ENCODE results near the gene PDGFB. TPM values are rescaled to one million over a fixed set of nuclear protein-coding genes. Genes with fewer than 3 reads are reported as not detected.

Gene PDGFB
- total RNA-seq, 2 donors from 2014 or later, result 7.0 to 15.8 TPM

GRCh38 chr22:39288135-39288898 lies 43.5 kb upstream of the PDGFB start:
- WGBS, 2 donors, result 96 to 98% methylated on average over 10 to 11 of the region's 13 CpGs
- DNase-seq (no peak), ATAC-seq (no peak)
- no peaks in the 10 kb centered on the region for H3K27me3 ChIP-seq
- TF ChIP-seq CTCF (IDR thresholded peaks at IDR 0.05) (no peak), POLR2A (IDR thresholded peaks at IDR 0.05) (no peak)
- H3K27ac ChIP-seq, result no peak overlapping the region
- no peak overlapping the region for H3K4me3 ChIP-seq
- intact Hi-C loops (cut with DNase I), result no loop called here
- H3K4me1 ChIP-seq, result peaks cover 45% of the 10 kb centered on the region
- H3K9me3 ChIP-seq, result peaks cover 0 to 6% (median 0%) of the 10 kb centered on the region in 3 donors
- H3K36me3 ChIP-seq (replicated peaks in 1 of 2; ENCODE audit: insufficient read depth in 1 of 2, low read depth in 2 of 2), result no peaks in the 10 kb centered on the region

GRCh38 chr22:39287076-39287725 lies 42.4 kb upstream of the PDGFB start:
- Histone ChIP-seq H3K27me3 (no peaks in the 10 kb centered on the region), H3K4me1 (peaks cover 36% of the 10 kb centered on the region), H3K4me3 (no peak overlapping the region), H3K9me3 (peaks cover 0 to 6% (median 0%) of the 10 kb centered on the region in 3 donors), H3K27ac (peak overlapping the region in 1 of 4 donors; percentile 63), H3K36me3 (replicated peaks in 1 of 2; ENCODE audit: insufficient read depth in 1 of 2, low read depth in 2 of 2) (no peaks in the 10 kb centered on the region)
- ATAC-seq, result no peak
- 59 to 78% methylated on average over 8 of the region's 8 CpGs for WGBS, 2 donors
- intact Hi-C loops (cut with DNase I), result no loop called here
- peak in 1 of 4 donors; percentile 69 for DNase-seq
- TF ChIP-seq CTCF (IDR thresholded peaks at IDR 0.05) (no peak), POLR2A (IDR thresholded peaks at IDR 0.05) (no peak)

- intact Hi-C loops (cut with DNase I), result no loop called here
- TF ChIP-seq POLR2A (IDR thresholded peaks at IDR 0.05), result no peak
- TF ChIP-seq CTCF (IDR thresholded peaks at IDR 0.05), result no peak
- WGBS, 2 donors, result 79 to 83% methylated on average over 1 to 3 of the region's 3 CpGs
- ATAC-seq, result no peak
- Histone ChIP-seq H3K27ac (no peak overlapping the region), H3K27me3 (no peaks in the 10 kb centered on the region), H3K4me1 (peaks cover 14% of the 10 kb centered on the region), H3K4me3 (no peak overlapping the region), H3K36me3 (replicated peaks in 1 of 2; ENCODE audit: insufficient read depth in 1 of 2, low read depth in 2 of 2) (no peaks in the 10 kb centered on the region), H3K9me3 (peaks cover 0 to 6% (median 0%) of the 10 kb centered on the region in 3 donors)
- DNase-seq, result no peak
Measured at GRCh38 chr22:39284983-39285382, 40.2 kb upstream of the PDGFB start.

GRCh38 chr22:39284142-39284980 lies 39.6 kb upstream of the PDGFB start:
- Histone ChIP-seq H3K27ac (no peak overlapping the region), H3K4me1 (peaks cover 8% of the 10 kb centered on the region), H3K4me3 (no peak overlapping the region), H3K9me3 (peaks cover 0 to 6% (median 0%) of the 10 kb centered on the region in 3 donors), H3K36me3 (replicated peaks in 1 of 2; ENCODE audit: insufficient read depth in 1 of 2, low read depth in 2 of 2) (no peaks in the 10 kb centered on the region), H3K27me3 (no peaks in the 10 kb centered on the region)
- 86 to 89% methylated on average over 9 to 18 of the region's 19 CpGs for WGBS, 2 donors
- TF ChIP-seq POLR2A (IDR thresholded peaks at IDR 0.05) (no peak), CTCF (IDR thresholded peaks at IDR 0.05) (no peak)
- ATAC-seq, result no peak
- intact Hi-C loops (cut with DNase I), result no loop called here
- no peak for DNase-seq

All from body of pancreas (tissue), 4 donors.